WTC11 (cell line): ENCODE data around the gene SIGLEC15. TPM values are rescaled to one million over a fixed set of nuclear protein-coding genes. Genes with fewer than 3 reads are reported as not detected.

Experiments used
- ATAC-seq: fragments of 200-7000 bp; cut with Tn5 transposase; 2 replicates; pipeline ENCODE4 v1.10.0; 2021; ENCODE audit warnings: mild to moderate bottlenecking, moderate library complexity
- CTCF ChIA-PET: fragments of 300-600 bp; sonication (Branson Sonifier 250); formaldehyde crosslinking; loops from one replicate; lab custom pipeline; 2021; ENCODE audit warnings: antibody characterized with exemption; lab: Charles Lee
- POLR2A ChIA-PET: fragments of 350-600 bp; sonication (Branson Sonifier 250); formaldehyde crosslinking; loops from one replicate; lab custom pipeline; 2021; ENCODE audit warnings: antibody characterized with exemption; lab: Charles Lee
- DNase-seq: peaks from one replicate; pipeline ENCODE4 v3.0.0; 2021; ENCODE audit warnings: low spot score
- H3K27ac Mint-ChIP-seq: 2 replicates; pipeline ENCODE4 v1.8.0; 2021; ENCODE audit warnings: mixed read lengths
- H3K27me3 Mint-ChIP-seq: 2 replicates; pipeline ENCODE4 v1.8.0; 2021; ENCODE audit warnings: low read depth, mild to moderate bottlenecking, moderate library complexity, mixed read lengths
- H3K36me3 Mint-ChIP-seq: 2 replicates; pipeline ENCODE4 v1.8.0; 2021; ENCODE audit warnings: mixed read lengths
- H3K4me1 Mint-ChIP-seq: 2 replicates; pipeline ENCODE4 v1.8.0; 2022; ENCODE audit warnings: mixed read lengths
- H3K4me3 Mint-ChIP-seq: 2 replicates; pipeline ENCODE4 v1.8.0; 2021; ENCODE audit warnings: mild to moderate bottlenecking, moderate library complexity, mixed read lengths
- H3K9me3 Mint-ChIP-seq: 2 replicates; pipeline ENCODE4 v1.8.0; 2021; ENCODE audit warnings: mixed read lengths
- CREB1 ChIP-seq: sonication (generic); formaldehyde crosslinking; IDR thresholded peaks from 2 replicates; pipeline ENCODE4 v1.8.0; 2023; ENCODE audit warnings: mild to moderate bottlenecking, missing genetic modification reagents
- CREM ChIP-seq: sonication (generic); formaldehyde crosslinking; IDR thresholded peaks from 2 replicates; pipeline ENCODE4 v1.8.1; 2022; ENCODE audit warnings: mild to moderate bottlenecking, missing genetic modification reagents, moderate library complexity
- FOXJ3 ChIP-seq: sonication (generic); formaldehyde crosslinking; IDR thresholded peaks from 2 replicates; pipeline ENCODE4 v1.9.0; 2021; ENCODE audit warnings: missing genetic modification reagents, mild to moderate bottlenecking, borderline replicate concordance
- FOXK1 ChIP-seq: sonication (generic); formaldehyde crosslinking; IDR thresholded peaks from 2 replicates; pipeline ENCODE4 v1.8.0; 2022; ENCODE audit warnings: mild to moderate bottlenecking, moderate library complexity, missing genetic modification reagents
- FOXP1 ChIP-seq: sonication (generic); formaldehyde crosslinking; IDR thresholded peaks from 2 replicates; pipeline ENCODE4 v1.8.0; 2022; ENCODE audit warnings: missing genetic modification reagents, mild to moderate bottlenecking, moderate library complexity, borderline replicate concordance
- IRF2 ChIP-seq: sonication (generic); formaldehyde crosslinking; IDR thresholded peaks from 2 replicates; pipeline ENCODE4 v1.8.0; 2022; ENCODE audit warnings: low read depth, missing genetic modification reagents, borderline replicate concordance
- JUN ChIP-seq: sonication (generic); formaldehyde crosslinking; IDR thresholded peaks from 2 replicates; pipeline ENCODE4 v1.8.0; 2023; ENCODE audit warnings: mild to moderate bottlenecking, missing genetic modification reagents
- KAT7 ChIP-seq: sonication (generic); formaldehyde crosslinking; IDR thresholded peaks from 2 replicates; pipeline ENCODE4 v1.8.1; 2023; ENCODE audit warnings: missing genetic modification reagents, mild to moderate bottlenecking, borderline replicate concordance
- NR1H2 ChIP-seq: sonication (generic); formaldehyde crosslinking; IDR thresholded peaks from 2 replicates; pipeline ENCODE4 v1.9.0; 2021; ENCODE audit warnings: mild to moderate bottlenecking, moderate library complexity, missing genetic modification reagents
- NR2C2 ChIP-seq: sonication (generic); formaldehyde crosslinking; IDR thresholded peaks from 2 replicates; pipeline ENCODE4 v1.8.0; 2022; ENCODE audit warnings: mild to moderate bottlenecking, missing genetic modification reagents
- NR3C1 ChIP-seq: sonication (generic); formaldehyde crosslinking; conservative IDR thresholded peaks from 2 replicates; pipeline ENCODE4 v1.8.1; 2023; ENCODE audit warnings: low read depth, mild to moderate bottlenecking, missing genetic modification reagents
- OVOL2 ChIP-seq: fragments of 250-450 bp; sonication (Bioruptor Pico); IDR thresholded peaks from 2 replicates; pipeline ENCODE4 v1.9.0; 2021; ENCODE audit warnings: mild to moderate bottlenecking, borderline replicate concordance
- PRRX2 ChIP-seq: fragments of 250-450 bp; sonication (Bioruptor Pico); IDR thresholded peaks from 2 replicates; pipeline ENCODE4 v1.8.0; 2021; ENCODE audit warnings: mild to moderate bottlenecking
- SMAD4 ChIP-seq: sonication (generic); formaldehyde crosslinking; IDR thresholded peaks from 2 replicates; pipeline ENCODE4 v1.8.0; 2022; ENCODE audit warnings: mild to moderate bottlenecking, missing genetic modification reagents
- SOX15 ChIP-seq: fragments of 250-450 bp; sonication (Bioruptor Pico); IDR thresholded peaks from 2 replicates; pipeline ENCODE4 v1.9.0; 2021; ENCODE audit warnings: mild to moderate bottlenecking
- TP53 ChIP-seq: sonication (generic); formaldehyde crosslinking; IDR thresholded peaks from 2 replicates; pipeline ENCODE4 v1.8.1; 2023; ENCODE audit warnings: mild to moderate bottlenecking, missing genetic modification reagents
- ZNF263 ChIP-seq: sonication (generic); formaldehyde crosslinking; IDR thresholded peaks from 2 replicates; pipeline ENCODE4 v1.8.1; 2022; ENCODE audit warnings: low read depth, mild to moderate bottlenecking, moderate library complexity, missing genetic modification reagents
- ZNF416 ChIP-seq: fragments of 250-450 bp; sonication (Bioruptor Pico); IDR thresholded peaks from 2 replicates; pipeline ENCODE4 v1.9.0; 2021; ENCODE audit warnings: mild to moderate bottlenecking, inconsistent platforms
- total RNA-seq: library from RNA; stranded (reverse); gene quantifications from 3 replicates; pipeline ENCODE4 v1.2.3, GENCODE V29; 2021
- TF ChIP-seq, protein P1 (sequence below): sonication (generic); formaldehyde crosslinking; IDR thresholded peaks from 2 replicates; pipeline ENCODE4 v1.8.0; 2022; ENCODE audit warnings: mild to moderate bottlenecking, missing genetic modification reagents
- TF ChIP-seq, protein P2 (sequence below): sonication (generic); formaldehyde crosslinking; IDR thresholded peaks from 2 replicates; pipeline ENCODE4 v1.8.1; 2022; ENCODE audit warnings: mild to moderate bottlenecking, missing genetic modification reagents, moderate library complexity, borderline replicate concordance
- TF ChIP-seq, protein P3 (sequence below): sonication (generic); formaldehyde crosslinking; IDR thresholded peaks from 2 replicates; pipeline ENCODE4 v1.8.0; 2023; ENCODE audit warnings: missing genetic modification reagents, mild to moderate bottlenecking, borderline replicate concordance
- TF ChIP-seq, protein P4 (sequence below): sonication (generic); formaldehyde crosslinking; IDR thresholded peaks from 2 replicates; pipeline ENCODE4 v1.8.0; 2022; ENCODE audit warnings: mild to moderate bottlenecking, missing genetic modification reagents
- TF ChIP-seq, protein P5 (sequence below): sonication (generic); formaldehyde crosslinking; IDR thresholded peaks from 2 replicates; pipeline ENCODE4 v1.8.1; 2023; ENCODE audit warnings: mild to moderate bottlenecking, missing genetic modification reagents, moderate library complexity
- TF ChIP-seq, protein P6 (sequence below): sonication (generic); formaldehyde crosslinking; IDR thresholded peaks from 2 replicates; pipeline ENCODE4 v1.8.1; 2022; ENCODE audit warnings: low read depth, missing genetic modification reagents, borderline replicate concordance

The SIGLEC15 gene
- total RNA-seq, 1 experiment from 2014 or later = not detected

DNA sequence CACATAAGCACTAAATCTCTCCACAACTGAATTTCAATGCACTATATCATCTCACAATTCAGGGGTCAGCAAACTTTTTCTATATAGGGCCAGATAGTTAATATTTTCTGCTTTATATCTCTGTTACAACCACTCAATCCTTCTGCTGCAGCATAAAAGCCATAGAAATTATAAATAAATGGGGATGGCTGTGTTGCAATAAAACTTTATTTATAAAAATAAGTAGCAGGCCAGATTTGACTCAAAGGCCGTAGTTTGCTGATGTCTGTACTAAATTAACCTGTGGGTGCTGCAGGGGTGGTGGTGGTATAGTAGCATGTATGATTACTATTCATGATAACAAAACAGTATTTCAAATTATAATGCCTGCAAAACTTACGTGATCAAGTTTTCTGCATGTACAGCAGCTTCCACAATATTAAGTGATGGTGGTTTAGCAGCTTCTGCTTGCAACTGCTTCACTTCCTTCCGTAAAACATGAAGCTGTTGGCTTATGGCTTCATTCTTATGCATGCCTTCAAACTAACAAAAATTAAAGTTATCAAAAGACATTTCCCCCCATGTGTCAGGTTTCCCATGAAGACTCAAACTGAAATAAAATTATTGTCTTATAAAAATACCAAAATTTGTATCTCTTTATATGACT, 64.1 kb downstream of the SIGLEC15 start:
- ChIA-PET CTCF (interaction anchor here (1.3 kb wide), 1 partner anchor 9 kb away, joined by 5 read pairs; no protein-coding TSS in a partner anchor), POLR2A (no interaction called here)
- Mint-ChIP-seq H3K27ac (no peak overlapping the region), H3K4me3 (no peak overlapping the region), H3K36me3 (peaks cover 5% of the 10 kb centered on the region; the same call in 1 of the 2 replicates), H3K9me3 (no peaks in the 10 kb centered on the region), H3K27me3 (no peaks in the 10 kb centered on the region), H3K4me1 (no peaks in the 10 kb centered on the region)
- TF ChIP-seq CREM (CRISPR knock-in tag) (no peak), NR3C1 (CRISPR knock-in tag) (no peak), FOXP1 (CRISPR knock-in tag) (no peak), JUN (CRISPR knock-in tag) (no peak), NR2C2 (CRISPR knock-in tag) (no peak), NR1H2 (CRISPR knock-in tag) (no peak), SOX15 (CRISPR knock-in tag) (no peak), ZNF416 (CRISPR knock-in tag) (no peak), OVOL2 (CRISPR knock-in tag) (no peak), TP53 (CRISPR knock-in tag) (no peak), FOXK1 (no peak), FOXJ3 (CRISPR knock-in tag) (no peak), CREB1 (CRISPR knock-in tag) (no peak), ZNF263 (CRISPR knock-in tag) (no peak), PRRX2 (CRISPR knock-in tag) (no peak)
- TF ChIP-seq, protein P1, sequence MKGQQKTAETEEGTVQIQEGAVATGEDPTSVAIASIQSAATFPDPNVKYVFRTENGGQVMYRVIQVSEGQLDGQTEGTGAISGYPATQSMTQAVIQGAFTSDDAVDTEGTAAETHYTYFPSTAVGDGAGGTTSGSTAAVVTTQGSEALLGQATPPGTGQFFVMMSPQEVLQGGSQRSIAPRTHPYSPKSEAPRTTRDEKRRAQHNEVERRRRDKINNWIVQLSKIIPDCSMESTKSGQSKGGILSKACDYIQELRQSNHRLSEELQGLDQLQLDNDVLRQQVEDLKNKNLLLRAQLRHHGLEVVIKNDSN (CRISPR knock-in tag) = no peak
- TF ChIP-seq, protein P2, sequence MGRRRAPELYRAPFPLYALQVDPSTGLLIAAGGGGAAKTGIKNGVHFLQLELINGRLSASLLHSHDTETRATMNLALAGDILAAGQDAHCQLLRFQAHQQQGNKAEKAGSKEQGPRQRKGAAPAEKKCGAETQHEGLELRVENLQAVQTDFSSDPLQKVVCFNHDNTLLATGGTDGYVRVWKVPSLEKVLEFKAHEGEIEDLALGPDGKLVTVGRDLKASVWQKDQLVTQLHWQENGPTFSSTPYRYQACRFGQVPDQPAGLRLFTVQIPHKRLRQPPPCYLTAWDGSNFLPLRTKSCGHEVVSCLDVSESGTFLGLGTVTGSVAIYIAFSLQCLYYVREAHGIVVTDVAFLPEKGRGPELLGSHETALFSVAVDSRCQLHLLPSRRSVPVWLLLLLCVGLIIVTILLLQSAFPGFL = no peak
- TF ChIP-seq, protein P3, sequence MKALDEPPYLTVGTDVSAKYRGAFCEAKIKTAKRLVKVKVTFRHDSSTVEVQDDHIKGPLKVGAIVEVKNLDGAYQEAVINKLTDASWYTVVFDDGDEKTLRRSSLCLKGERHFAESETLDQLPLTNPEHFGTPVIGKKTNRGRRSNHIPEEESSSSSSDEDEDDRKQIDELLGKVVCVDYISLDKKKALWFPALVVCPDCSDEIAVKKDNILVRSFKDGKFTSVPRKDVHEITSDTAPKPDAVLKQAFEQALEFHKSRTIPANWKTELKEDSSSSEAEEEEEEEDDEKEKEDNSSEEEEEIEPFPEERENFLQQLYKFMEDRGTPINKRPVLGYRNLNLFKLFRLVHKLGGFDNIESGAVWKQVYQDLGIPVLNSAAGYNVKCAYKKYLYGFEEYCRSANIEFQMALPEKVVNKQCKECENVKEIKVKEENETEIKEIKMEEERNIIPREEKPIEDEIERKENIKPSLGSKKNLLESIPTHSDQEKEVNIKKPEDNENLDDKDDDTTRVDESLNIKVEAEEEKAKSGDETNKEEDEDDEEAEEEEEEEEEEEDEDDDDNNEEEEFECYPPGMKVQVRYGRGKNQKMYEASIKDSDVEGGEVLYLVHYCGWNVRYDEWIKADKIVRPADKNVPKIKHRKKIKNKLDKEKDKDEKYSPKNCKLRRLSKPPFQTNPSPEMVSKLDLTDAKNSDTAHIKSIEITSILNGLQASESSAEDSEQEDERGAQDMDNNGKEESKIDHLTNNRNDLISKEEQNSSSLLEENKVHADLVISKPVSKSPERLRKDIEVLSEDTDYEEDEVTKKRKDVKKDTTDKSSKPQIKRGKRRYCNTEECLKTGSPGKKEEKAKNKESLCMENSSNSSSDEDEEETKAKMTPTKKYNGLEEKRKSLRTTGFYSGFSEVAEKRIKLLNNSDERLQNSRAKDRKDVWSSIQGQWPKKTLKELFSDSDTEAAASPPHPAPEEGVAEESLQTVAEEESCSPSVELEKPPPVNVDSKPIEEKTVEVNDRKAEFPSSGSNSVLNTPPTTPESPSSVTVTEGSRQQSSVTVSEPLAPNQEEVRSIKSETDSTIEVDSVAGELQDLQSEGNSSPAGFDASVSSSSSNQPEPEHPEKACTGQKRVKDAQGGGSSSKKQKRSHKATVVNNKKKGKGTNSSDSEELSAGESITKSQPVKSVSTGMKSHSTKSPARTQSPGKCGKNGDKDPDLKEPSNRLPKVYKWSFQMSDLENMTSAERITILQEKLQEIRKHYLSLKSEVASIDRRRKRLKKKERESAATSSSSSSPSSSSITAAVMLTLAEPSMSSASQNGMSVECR (CRISPR knock-in tag) = no peak
- ATAC-seq (no peak), DNase-seq (no peak)

DNA sequence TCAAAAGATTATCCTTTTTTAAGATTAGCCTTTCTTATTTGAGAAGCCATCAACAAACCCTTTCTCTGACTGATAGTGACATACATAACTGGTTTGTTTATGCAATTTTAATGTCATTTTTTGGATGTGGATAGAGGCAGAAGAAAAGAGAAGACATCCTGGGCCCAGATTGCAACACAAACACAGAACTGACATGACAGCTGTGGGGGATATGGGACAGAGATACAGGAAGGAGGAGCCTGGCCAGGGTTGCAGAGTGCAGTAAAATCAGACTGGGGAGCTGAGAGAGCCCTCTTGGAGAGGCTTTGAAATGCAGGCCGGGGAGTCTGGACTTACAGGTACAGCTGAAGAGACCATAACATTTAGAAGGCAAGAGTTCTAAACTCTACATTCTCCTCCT, 65.1 kb downstream of the SIGLEC15 start:
- Mint-ChIP-seq H3K27ac (no peak overlapping the region), H3K4me1 (no peaks in the 10 kb centered on the region), H3K36me3 (peaks cover 5% of the 10 kb centered on the region; the same call in 1 of the 2 replicates), H3K4me3 (no peak overlapping the region), H3K27me3 (no peaks in the 10 kb centered on the region), H3K9me3 (no peaks in the 10 kb centered on the region)
- ChIA-PET CTCF (interaction anchor here (0.9 to 1.3 kb wide), 2 partner anchors 10 to 51 kb away, joined by 3 to 5 read pairs; no protein-coding TSS in a partner anchor), POLR2A (no interaction called here)
- ATAC-seq (no peak), DNase-seq (no peak)
- TF ChIP-seq KAT7 (no peak), IRF2 (CRISPR knock-in tag) (no peak), SMAD4 (no peak)
- TF ChIP-seq, protein P4, sequence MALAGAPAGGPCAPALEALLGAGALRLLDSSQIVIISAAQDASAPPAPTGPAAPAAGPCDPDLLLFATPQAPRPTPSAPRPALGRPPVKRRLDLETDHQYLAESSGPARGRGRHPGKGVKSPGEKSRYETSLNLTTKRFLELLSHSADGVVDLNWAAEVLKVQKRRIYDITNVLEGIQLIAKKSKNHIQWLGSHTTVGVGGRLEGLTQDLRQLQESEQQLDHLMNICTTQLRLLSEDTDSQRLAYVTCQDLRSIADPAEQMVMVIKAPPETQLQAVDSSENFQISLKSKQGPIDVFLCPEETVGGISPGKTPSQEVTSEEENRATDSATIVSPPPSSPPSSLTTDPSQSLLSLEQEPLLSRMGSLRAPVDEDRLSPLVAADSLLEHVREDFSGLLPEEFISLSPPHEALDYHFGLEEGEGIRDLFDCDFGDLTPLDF (CRISPR knock-in tag) = no peak
- TF ChIP-seq, protein P1 (CRISPR knock-in tag) = no peak
- TF ChIP-seq, protein P5, sequence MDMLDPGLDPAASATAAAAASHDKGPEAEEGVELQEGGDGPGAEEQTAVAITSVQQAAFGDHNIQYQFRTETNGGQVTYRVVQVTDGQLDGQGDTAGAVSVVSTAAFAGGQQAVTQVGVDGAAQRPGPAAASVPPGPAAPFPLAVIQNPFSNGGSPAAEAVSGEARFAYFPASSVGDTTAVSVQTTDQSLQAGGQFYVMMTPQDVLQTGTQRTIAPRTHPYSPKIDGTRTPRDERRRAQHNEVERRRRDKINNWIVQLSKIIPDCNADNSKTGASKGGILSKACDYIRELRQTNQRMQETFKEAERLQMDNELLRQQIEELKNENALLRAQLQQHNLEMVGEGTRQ (CRISPR knock-in tag) = no peak
- TF ChIP-seq, protein P6, sequence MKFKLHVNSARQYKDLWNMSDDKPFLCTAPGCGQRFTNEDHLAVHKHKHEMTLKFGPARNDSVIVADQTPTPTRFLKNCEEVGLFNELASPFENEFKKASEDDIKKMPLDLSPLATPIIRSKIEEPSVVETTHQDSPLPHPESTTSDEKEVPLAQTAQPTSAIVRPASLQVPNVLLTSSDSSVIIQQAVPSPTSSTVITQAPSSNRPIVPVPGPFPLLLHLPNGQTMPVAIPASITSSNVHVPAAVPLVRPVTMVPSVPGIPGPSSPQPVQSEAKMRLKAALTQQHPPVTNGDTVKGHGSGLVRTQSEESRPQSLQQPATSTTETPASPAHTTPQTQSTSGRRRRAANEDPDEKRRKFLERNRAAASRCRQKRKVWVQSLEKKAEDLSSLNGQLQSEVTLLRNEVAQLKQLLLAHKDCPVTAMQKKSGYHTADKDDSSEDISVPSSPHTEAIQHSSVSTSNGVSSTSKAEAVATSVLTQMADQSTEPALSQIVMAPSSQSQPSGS (CRISPR knock-in tag) = no peak
